K562 (cell line): Measurements from ENCODE around the gene RUFY2. TPM values are rescaled to one million over a fixed set of nuclear protein-coding genes. Genes with fewer than 3 reads are reported as not detected.

Experiments used
- BCOR ChIP-seq: fragments of 450-650 bp; IDR thresholded peaks from 2 replicates; pipeline ENCODE4 v1.6.1; 2016
- CREB1 ChIP-seq, 2 experiments: sonication (generic) in 1 of 2; formaldehyde crosslinking in 1 of 2; IDR thresholded peaks; 2 replicates each; pipeline versions ENCODE4 v1.6.1 to v1.8.0; 2012 to 2022; ENCODE audit warnings: inconsistent platforms in 1 of 2, mild to moderate bottlenecking in 1 of 2, missing genetic modification reagents in 1 of 2, moderate library complexity in 1 of 2
- KAT8 ChIP-seq: fragments of 450-650 bp; IDR thresholded peaks from 2 replicates; pipeline ENCODE4 v1.6.1; 2016; ENCODE audit warnings: low read depth, mild to moderate bottlenecking
- MCM3 ChIP-seq: fragments of 450-650 bp; IDR thresholded peaks from 2 replicates; pipeline ENCODE4 v1.6.1; 2016
- RBM34 ChIP-seq: fragments of 200-400 bp; formaldehyde crosslinking; IDR thresholded peaks from 2 replicates; pipeline ENCODE4 v1.6.1; 2018; ENCODE audit warnings: low read length, borderline replicate concordance; ENCODE audit not compliant: insufficient read depth
- TFAM ChIP-seq: fragments of 250-450 bp; sonication (Bioruptor Pico); conservative IDR thresholded peaks from 2 replicates; pipeline ENCODE4 v1.5.0; 2021; ENCODE audit warnings: mild to moderate bottlenecking, moderate library complexity
- TRIM24 ChIP-seq, 2 experiments: fragments of 450-650 bp; IDR thresholded peaks; 2 replicates each; pipeline ENCODE4 v1.6.1; 2016
- ZNF57 ChIP-seq: fragments of 450-650 bp; formaldehyde crosslinking; IDR thresholded peaks from 2 replicates; pipeline ENCODE4 v1.4.0; 2020; ENCODE audit warnings: mild to moderate bottlenecking, moderate library complexity
- ZNF644 ChIP-seq: fragments of 200-800 bp; sonication (Bioruptor generic); IDR thresholded peaks from 2 replicates; pipeline ENCODE4 v1.6.1; 2016; ENCODE audit warnings: low read depth, missing genetic modification characterization, missing compliant biosample characterization
- polyA plus RNA-seq, 8 experiments: library from polyadenylated mRNA; depleted of rRNA in 4 of 8; stranded (reverse) in 5 of 8; unstranded in 3 of 8; fragments of >200 nt; fragmentation: Nextera tagmentation in 2 of 8; fragmentation: Illumina TruSeq in 1 of 8; extraction: Ambion mirVana in 2 of 8; extraction: Trizol in 1 of 8; gene quantifications; 2 replicates each; pipeline versions ENCODE4 v1.2.1 to v1.2.3, GENCODE V29; 2011 to 2014; ENCODE audit warnings: inconsistent platforms in 1 of 8, missing spikeins in 1 of 8
- total RNA-seq, 7 experiments: library from RNA; depleted of rRNA in 6 of 7; stranded (reverse); fragments of >200 nt in 6 of 7; fragmentation: Illumina TruSeq in 2 of 7; extraction: Trizol in 2 of 7; gene quantifications; 2 replicates each; pipeline versions ENCODE4 v1.2.1 to v1.2.3, GENCODE V29; 2011 to 2021; ENCODE audit warnings: low replicate concordance in 1 of 7
- TF ChIP-seq, protein P1 (sequence below): fragments of 200-600 bp; sonication (generic); IDR thresholded peaks from one replicate; pipeline ENCODE4 v1.6.1; 2012; ENCODE audit warnings: mild to moderate bottlenecking, low read depth, low read length, inconsistent platforms
- TF ChIP-seq, protein P2 (sequence below): fragments of 450-650 bp; IDR thresholded peaks from 2 replicates; pipeline ENCODE4 v1.6.1; 2017; ENCODE audit warnings: antibody characterized with exemption
- TF ChIP-seq, protein P3 (sequence below): sonication (generic); formaldehyde crosslinking; IDR thresholded peaks from 2 replicates; pipeline ENCODE4 v1.8.1; 2022; ENCODE audit warnings: missing genetic modification reagents

The RUFY2 gene
- total and polyA plus RNA-seq, 9 of the 15 experiments (the other 6 are each of a cell fraction or from before 2014, with no cell fraction given) = 3.7 to 20.1 (median 12.6) TPM

- TF ChIP-seq, protein P1, sequence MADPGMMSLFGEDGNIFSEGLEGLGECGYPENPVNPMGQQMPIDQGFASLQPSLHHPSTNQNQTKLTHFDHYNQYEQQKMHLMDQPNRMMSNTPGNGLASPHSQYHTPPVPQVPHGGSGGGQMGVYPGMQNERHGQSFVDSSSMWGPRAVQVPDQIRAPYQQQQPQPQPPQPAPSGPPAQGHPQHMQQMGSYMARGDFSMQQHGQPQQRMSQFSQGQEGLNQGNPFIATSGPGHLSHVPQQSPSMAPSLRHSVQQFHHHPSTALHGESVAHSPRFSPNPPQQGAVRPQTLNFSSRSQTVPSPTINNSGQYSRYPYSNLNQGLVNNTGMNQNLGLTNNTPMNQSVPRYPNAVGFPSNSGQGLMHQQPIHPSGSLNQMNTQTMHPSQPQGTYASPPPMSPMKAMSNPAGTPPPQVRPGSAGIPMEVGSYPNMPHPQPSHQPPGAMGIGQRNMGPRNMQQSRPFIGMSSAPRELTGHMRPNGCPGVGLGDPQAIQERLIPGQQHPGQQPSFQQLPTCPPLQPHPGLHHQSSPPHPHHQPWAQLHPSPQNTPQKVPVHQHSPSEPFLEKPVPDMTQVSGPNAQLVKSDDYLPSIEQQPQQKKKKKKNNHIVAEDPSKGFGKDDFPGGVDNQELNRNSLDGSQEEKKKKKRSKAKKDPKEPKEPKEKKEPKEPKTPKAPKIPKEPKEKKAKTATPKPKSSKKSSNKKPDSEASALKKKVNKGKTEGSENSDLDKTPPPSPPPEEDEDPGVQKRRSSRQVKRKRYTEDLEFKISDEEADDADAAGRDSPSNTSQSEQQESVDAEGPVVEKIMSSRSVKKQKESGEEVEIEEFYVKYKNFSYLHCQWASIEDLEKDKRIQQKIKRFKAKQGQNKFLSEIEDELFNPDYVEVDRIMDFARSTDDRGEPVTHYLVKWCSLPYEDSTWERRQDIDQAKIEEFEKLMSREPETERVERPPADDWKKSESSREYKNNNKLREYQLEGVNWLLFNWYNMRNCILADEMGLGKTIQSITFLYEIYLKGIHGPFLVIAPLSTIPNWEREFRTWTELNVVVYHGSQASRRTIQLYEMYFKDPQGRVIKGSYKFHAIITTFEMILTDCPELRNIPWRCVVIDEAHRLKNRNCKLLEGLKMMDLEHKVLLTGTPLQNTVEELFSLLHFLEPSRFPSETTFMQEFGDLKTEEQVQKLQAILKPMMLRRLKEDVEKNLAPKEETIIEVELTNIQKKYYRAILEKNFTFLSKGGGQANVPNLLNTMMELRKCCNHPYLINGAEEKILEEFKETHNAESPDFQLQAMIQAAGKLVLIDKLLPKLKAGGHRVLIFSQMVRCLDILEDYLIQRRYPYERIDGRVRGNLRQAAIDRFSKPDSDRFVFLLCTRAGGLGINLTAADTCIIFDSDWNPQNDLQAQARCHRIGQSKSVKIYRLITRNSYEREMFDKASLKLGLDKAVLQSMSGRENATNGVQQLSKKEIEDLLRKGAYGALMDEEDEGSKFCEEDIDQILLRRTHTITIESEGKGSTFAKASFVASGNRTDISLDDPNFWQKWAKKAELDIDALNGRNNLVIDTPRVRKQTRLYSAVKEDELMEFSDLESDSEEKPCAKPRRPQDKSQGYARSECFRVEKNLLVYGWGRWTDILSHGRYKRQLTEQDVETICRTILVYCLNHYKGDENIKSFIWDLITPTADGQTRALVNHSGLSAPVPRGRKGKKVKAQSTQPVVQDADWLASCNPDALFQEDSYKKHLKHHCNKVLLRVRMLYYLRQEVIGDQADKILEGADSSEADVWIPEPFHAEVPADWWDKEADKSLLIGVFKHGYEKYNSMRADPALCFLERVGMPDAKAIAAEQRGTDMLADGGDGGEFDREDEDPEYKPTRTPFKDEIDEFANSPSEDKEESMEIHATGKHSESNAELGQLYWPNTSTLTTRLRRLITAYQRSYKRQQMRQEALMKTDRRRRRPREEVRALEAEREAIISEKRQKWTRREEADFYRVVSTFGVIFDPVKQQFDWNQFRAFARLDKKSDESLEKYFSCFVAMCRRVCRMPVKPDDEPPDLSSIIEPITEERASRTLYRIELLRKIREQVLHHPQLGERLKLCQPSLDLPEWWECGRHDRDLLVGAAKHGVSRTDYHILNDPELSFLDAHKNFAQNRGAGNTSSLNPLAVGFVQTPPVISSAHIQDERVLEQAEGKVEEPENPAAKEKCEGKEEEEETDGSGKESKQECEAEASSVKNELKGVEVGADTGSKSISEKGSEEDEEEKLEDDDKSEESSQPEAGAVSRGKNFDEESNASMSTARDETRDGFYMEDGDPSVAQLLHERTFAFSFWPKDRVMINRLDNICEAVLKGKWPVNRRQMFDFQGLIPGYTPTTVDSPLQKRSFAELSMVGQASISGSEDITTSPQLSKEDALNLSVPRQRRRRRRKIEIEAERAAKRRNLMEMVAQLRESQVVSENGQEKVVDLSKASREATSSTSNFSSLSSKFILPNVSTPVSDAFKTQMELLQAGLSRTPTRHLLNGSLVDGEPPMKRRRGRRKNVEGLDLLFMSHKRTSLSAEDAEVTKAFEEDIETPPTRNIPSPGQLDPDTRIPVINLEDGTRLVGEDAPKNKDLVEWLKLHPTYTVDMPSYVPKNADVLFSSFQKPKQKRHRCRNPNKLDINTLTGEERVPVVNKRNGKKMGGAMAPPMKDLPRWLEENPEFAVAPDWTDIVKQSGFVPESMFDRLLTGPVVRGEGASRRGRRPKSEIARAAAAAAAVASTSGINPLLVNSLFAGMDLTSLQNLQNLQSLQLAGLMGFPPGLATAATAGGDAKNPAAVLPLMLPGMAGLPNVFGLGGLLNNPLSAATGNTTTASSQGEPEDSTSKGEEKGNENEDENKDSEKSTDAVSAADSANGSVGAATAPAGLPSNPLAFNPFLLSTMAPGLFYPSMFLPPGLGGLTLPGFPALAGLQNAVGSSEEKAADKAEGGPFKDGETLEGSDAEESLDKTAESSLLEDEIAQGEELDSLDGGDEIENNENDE = no peak
- no peak for TF ChIP-seq KAT8
- TF ChIP-seq CREB1 (IDR thresholded peaks at IDR 0.05) = no peak
- TF ChIP-seq CREB1 (CRISPR knock-in tag; IDR thresholded peaks at IDR 0.05) = no peak
- TF ChIP-seq, protein P2, sequence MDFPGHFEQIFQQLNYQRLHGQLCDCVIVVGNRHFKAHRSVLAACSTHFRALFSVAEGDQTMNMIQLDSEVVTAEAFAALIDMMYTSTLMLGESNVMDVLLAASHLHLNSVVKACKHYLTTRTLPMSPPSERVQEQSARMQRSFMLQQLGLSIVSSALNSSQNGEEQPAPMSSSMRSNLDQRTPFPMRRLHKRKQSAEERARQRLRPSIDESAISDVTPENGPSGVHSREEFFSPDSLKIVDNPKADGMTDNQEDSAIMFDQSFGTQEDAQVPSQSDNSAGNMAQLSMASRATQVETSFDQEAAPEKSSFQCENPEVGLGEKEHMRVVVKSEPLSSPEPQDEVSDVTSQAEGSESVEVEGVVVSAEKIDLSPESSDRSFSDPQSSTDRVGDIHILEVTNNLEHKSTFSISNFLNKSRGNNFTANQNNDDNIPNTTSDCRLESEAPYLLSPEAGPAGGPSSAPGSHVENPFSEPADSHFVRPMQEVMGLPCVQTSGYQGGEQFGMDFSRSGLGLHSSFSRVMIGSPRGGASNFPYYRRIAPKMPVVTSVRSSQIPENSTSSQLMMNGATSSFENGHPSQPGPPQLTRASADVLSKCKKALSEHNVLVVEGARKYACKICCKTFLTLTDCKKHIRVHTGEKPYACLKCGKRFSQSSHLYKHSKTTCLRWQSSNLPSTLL = no peak
- no peak for TF ChIP-seq TFAM (CRISPR knock-in tag)
- no peak for TF ChIP-seq TRIM24 (IDR thresholded peaks at IDR 0.05)
- TF ChIP-seq ZNF57 (CRISPR knock-in tag) = no peak
- no peak for TF ChIP-seq RBM34
- TF ChIP-seq, protein P3, sequence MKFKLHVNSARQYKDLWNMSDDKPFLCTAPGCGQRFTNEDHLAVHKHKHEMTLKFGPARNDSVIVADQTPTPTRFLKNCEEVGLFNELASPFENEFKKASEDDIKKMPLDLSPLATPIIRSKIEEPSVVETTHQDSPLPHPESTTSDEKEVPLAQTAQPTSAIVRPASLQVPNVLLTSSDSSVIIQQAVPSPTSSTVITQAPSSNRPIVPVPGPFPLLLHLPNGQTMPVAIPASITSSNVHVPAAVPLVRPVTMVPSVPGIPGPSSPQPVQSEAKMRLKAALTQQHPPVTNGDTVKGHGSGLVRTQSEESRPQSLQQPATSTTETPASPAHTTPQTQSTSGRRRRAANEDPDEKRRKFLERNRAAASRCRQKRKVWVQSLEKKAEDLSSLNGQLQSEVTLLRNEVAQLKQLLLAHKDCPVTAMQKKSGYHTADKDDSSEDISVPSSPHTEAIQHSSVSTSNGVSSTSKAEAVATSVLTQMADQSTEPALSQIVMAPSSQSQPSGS (CRISPR knock-in tag) = no peak
- no peak for TF ChIP-seq BCOR
- TF ChIP-seq MCM3 = no peak
- TF ChIP-seq ZNF644 (tag) = peak; percentile 23; the same call in 1 of the 2 replicates
These were observed at the start of gene RUFY2 (continued) for GRCh38 chr10:68406815-68407548.
